Stimulated activated CD4-positive, alpha-beta T cell treated with anti-CD3 and anti-CD28 coated beads, Interleukin-12 subunit alpha, Interleukin-12 subunit beta, amount 100 ng/mL, for 24 hours (primary cell): ENCODE measurements around the gene SEMA3F.
A peak's percentile ranks its signal among the peaks of the same experiment; 100 is the strongest.

Experiments used
- DNase-seq, 2 experiments: peaks; one replicate each; pipeline ENCODE4 v3.0.0-alpha.2; 2020; ENCODE audit warnings: low read depth in 2 of 2

SEMA3F gene

DNA sequence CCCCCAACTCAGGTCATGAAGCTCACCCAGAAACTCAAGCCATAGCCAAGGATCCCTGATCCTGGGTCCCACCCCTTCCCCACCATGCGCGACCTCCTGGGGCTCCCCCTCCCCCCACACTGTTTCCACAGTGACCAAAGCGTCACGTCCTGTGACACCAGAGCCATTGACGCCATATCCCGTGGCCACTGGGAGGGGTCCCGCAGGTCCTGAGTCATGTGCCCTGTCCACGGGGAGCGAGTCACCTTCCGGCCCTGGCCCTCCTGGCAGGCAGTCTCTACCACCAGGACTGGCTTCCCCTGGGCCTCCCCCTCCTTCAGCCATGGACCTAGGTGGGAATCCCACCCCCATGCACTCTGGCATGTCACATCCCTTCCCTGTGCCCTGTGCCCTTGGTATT is 15.6 kb downstream of the SEMA3F start:
- no peak for DNase-seq

DNA sequence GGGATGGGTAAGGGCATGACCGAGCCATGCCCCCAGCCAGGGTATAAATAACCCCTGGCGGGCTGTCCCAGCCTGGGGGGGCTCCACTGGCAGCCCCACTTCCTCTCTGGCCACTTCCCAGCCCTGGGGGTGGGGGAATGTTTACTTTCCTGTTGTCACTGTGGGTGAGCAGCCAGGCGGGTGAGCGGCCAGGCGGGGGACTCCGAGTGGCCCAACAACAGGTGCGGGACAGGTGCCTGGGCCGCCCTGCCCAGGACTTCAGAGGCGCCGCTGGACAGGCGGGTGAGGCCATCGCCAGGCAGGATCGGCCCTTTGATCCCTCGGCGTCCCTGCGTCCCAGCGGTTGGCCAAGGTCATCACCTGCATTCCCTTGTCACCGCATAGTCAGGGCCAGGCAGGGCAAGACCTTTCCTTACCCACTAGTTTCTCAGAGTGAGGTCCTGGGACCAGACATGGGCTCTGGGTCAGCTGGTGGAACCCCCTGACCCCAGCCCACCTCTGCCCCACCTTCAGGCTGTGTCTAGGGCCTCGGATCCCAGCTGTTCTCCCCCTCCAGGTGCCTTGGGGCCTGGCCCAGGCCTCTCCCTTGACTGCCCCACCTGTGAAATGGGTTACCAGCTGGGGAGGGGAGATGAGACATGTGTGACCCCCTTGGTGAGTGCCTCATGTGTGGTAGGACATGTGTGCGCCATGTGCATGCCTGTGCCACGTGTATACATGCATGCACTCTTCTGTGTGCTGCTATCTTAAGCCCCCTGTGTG is 16.6 kb downstream of the SEMA3F start:
- DNase-seq: no peak

DNA sequence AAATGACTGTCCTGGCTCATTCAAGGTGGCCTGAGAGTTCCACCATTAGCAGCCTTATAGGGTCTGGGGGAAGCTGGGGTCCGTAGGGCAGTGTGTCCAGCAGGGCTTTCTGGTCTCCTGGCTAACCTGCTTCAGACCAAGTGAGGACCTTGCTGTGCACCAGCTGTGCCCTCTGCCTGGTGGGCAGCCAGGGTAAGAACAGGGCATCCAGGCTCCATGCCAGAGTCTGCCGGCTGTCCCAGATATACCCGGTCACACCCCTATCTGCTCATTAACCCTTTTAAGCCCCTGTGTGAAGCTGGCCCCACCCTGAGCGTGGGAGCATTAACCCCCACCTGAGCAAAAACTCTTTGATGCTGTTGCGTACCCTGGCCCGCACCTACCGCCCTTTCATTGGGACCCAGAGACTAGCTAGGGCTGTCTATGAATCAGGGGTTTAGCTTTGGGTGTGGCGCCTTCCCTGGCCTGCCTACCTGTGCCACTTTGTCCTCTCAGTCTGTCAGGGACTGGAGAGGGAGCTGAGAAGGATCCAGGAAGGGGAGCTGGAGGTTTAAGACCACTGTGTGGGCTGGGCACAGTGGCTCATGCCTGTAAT is 17.6 kb downstream of the SEMA3F start:
- DNase-seq: no peak

GRCh38 chr3:50173685-50174516 is 18.8 kb downstream of the SEMA3F start:
- DNase-seq: no peak

- DNase-seq: no peak
Measured at GRCh38 chr3:50174517-50174895, 19.4 kb downstream of the SEMA3F start.

- DNase-seq: no peak
Measured at GRCh38 chr3:50174947-50175524, 19.9 kb downstream of the SEMA3F start.

- no peak for DNase-seq
Measured at GRCh38 chr3:50177346-50177745, 22.2 kb downstream of the SEMA3F start.

DNA sequence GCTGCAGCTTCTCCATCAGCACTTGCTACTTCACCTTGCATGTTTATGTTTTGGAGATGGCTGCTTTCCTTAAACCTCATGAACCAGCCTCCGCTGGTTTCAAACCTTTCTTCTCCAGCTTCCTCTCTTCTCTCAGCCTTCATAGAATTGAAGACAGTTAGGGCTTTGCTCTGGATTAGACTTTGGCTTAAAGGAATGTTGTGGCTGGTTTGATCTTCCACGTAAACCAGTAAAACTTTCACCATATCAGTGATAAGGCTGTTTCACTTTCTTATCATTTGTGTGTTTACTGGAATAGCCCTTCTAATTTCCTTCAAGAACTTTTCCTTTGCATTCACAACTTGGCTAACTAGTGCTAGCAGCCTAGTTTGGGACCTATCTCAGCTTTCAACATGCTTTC is 24.6 kb downstream of the SEMA3F start:
- DNase-seq: no peak

DNA sequence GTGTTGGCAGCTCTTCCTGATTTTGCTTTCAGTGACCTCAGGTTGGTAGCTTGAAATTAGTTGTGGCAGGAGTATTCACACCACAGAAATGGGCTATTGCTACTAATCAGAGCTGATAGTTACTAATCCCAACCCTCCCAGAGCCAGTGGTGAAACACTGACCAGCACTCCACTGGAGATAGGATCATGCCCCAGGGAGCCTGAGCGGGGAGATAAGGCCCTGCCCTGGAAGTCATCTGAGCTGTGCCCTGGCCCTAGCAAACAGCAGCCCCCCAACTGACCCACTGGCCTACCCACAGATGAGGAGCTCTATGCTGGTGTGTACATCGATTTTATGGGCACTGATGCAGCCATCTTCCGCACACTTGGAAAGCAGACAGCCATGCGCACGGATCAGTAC is 26.9 kb downstream of the SEMA3F start:
- no peak for DNase-seq

GRCh38 chr3:50182533-50183099 is 27.5 kb downstream of the SEMA3F start:
- no peak for DNase-seq

GRCh38 chr3:50183755-50184154 is 28.6 kb downstream of the SEMA3F start:
- no peak for DNase-seq

DNA sequence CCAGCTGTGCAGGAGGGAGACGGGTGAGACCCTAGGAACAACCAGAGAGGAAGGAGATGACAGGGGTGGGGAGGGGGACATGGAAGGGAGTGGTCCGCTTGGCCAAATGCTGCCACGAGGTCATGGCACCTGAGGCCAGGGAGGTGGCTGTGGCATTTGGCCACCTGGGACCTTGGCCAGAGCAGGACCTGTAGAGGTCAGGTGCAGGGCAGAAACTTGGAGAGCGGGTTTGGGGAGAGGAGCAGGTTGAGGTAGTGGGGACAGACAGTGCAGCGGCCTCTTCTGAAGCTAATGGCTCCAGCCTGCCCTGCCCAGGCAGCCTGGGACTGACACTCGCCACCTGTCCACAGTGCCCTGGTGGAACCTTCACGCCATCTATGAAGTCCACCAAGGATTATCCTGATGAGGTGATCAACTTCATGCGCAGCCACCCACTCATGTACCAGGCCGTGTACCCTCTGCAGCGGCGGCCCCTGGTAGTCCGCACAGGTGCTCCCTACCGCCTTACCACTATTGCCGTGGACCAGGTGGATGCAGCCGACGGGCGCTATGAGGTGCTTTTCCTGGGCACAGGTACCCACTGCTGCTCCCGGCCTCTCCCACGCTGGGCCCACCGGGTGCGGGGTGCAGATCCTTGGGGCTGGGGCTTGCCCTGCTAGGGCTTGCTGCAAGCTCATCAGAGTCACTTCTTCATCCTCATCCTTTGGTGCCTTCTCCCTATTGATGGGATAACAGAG is 29.3 kb downstream of the SEMA3F start:
- DNase-seq: no peak

GRCh38 chr3:50185230-50185629 is 30.1 kb downstream of the SEMA3F start:
- no peak for DNase-seq

- no peak for DNase-seq
Measured at GRCh38 chr3:50186096-50186495, 31.0 kb downstream of the SEMA3F start.

- DNase-seq: no peak
Measured at GRCh38 chr3:50187750-50188149, 32.6 kb downstream of the SEMA3F start.

DNA sequence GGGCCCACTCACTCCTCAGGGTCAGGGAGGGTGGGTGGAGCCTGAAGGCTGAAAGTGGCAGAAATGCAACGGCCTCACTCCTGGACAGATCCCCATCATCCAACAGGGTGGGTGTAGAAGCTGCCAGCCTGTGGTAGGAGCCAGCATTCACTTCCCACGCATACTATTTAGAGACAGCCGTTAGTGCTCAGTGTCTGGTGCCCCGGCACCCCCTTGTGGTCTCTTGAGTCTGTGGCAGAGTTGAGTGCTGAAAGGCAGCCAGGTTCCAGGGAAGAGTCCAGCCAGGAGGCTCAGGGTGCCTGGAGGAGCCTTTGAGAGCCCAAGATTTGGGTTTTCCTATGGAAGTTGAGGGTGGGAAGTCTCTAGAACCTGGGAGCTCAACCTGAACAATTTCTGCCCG is 34.1 kb downstream of the SEMA3F start:
- peak in 1 of 2 experiments; percentile 37 for DNase-seq

- DNase-seq: no peak
Measured at GRCh38 chr3:50189989-50190388, 34.9 kb downstream of the SEMA3F start.

DNA sequence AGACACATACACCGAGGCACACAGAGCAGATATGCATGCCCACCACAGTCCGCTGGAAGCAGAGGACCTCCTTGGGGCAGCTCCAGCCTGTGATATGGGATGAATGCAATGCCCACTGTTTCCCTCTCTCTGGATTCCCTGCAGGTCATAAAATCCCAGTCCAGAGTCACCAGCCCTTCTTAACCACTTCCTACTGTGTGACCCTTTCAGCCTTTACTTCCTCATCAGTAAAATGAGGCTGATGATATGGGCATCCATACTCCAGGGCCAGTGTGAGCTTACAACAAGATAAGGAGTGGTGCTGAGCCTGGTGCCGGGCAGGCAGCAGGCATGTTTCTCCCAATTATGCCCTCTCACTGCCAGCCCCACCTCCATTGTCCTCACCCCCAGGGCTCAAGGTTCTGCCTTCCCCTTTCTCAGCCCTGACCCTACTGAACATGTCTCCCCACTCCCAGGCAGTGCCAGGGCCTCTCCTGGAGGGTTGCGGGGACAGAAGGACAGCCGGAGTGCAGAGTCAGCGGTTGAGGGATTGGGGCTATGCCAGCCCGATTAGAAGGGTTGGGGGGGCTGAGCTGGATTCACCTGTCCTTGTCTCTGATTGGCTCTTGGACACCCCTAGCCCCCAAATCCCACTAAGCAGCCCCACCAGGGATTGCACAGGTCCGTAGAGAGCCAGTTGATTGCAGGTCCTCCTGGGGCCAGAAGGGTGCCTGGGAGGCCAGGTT is 36.0 kb downstream of the SEMA3F start, which contains the start of gene GNAT1:
GNAT1 (plus strand) TSS at position 675 of the 725 bp plus-strand sequence. CDS start 116 bp downstream, outside the sequence.
- no peak for DNase-seq

GRCh38 chr3:50192124-50192523 is 37.0 kb downstream of the SEMA3F start:
- DNase-seq: no peak

DNA sequence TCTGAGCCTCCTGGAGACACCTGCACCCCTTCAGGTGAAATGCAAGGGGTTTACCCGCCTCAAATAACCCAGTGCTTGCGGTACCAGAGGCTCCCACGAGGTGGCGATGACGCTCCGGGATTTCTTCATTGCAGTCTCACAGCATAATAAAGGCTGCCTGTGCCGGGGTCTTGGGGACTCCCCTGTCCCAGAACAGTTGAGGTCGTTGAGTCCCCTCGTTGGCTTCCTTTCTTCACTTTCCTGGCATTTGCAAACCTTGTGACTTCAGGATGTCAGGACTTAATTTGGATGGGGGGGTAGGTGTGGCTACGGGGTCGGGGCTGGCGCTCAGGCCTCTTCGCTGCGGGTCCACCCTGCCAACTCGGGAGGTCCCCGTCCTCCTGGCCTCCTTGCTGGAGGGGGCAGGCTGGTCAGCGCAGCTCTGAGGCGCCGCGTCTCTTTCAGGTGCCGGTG is 37.6 kb downstream of the SEMA3F start:
- peak; percentile 66 to 85 for DNase-seq
